Neural crest cell (in vitro differentiated cells): Measurements from ENCODE around the gene HAS3. TPM values are rescaled to one million over a fixed set of nuclear protein-coding genes. Genes with fewer than 3 reads are reported as not detected.
"Not testable (repeated sequence)": the region's sequence is repeated elsewhere in the genome, so short reads cannot be mapped to it uniquely, and the experiment has no call there.

Experiments used
- DNase-seq: peaks from one replicate; pipeline ENCODE4 v3.0.0; 2021; ENCODE audit warnings: low read depth, mixed read lengths, low spot score
- H3K27ac Mint-ChIP-seq: one replicate; pipeline ENCODE4 v1.8.0; 2021; ENCODE audit warnings: mild to moderate bottlenecking, mixed read lengths; ENCODE audit not compliant: unreplicated experiment
- H3K27me3 Mint-ChIP-seq: 2 replicates; pipeline ENCODE4 v1.8.0; 2021; ENCODE audit warnings: low read depth, mild to moderate bottlenecking, mixed read lengths
- H3K36me3 Mint-ChIP-seq: 2 replicates; pipeline ENCODE4 v1.8.0; 2021; ENCODE audit warnings: low read depth, mild to moderate bottlenecking, mixed read lengths
- H3K4me1 Mint-ChIP-seq: 2 replicates; pipeline ENCODE4 v1.8.0; 2021; ENCODE audit warnings: mixed read lengths
- H3K4me3 Mint-ChIP-seq: one replicate; pipeline ENCODE4 v1.8.0; 2021; ENCODE audit warnings: mild to moderate bottlenecking, mixed read lengths
- H3K9me3 Mint-ChIP-seq: 2 replicates; pipeline ENCODE4 v1.8.0; 2021; ENCODE audit warnings: mixed read lengths
- CTCF ChIP-seq: fragments of 200-600 bp; sonication (generic); conservative IDR thresholded peaks from 2 replicates; pipeline ENCODE4 v1.5.0; 2021; ENCODE audit warnings: antibody characterized with exemption, mild to moderate bottlenecking
- total RNA-seq: library from RNA; stranded (reverse); gene quantifications from 2 replicates; pipeline ENCODE4 v1.2.1, GENCODE V29; 2021

Gene HAS3
- total RNA-seq, 1 donor from 2014 or later = 4.2 TPM

GRCh38 chr16:69132424-69133252 lies 27.2 kb downstream of the HAS3 start, which contains the start of the genes CHTF8 and UTP4:
Gene CHTF8, minus strand, starts transcription at chr16:69132588. Its CDS starts 11,130 bp downstream, at chr16:69121458.
Gene UTP4, plus strand, starts transcription at chr16:69132649. Its CDS starts 811 bp downstream, at chr16:69133460.
- H3K36me3 Mint-ChIP-seq = peaks cover 16% of the 10 kb centered on the region
- H3K27me3 Mint-ChIP-seq = no peaks in the 10 kb centered on the region
- DNase-seq = peak; percentile 79
- peaks cover 51% of the 10 kb centered on the region for H3K4me1 Mint-ChIP-seq
- H3K4me3 Mint-ChIP-seq = peak within 1 kb of the TSS; percentile 99
- TF ChIP-seq CTCF = no peak
- no peaks in the 10 kb centered on the region for H3K9me3 Mint-ChIP-seq
- H3K27ac Mint-ChIP-seq = peak within 1 kb of the TSS; percentile 96

GRCh38 chr16:69133373-69133954 lies 28.0 kb downstream of the HAS3 start:
- peaks cover 48% of the 10 kb centered on the region for H3K4me1 Mint-ChIP-seq
- no peaks in the 10 kb centered on the region for H3K27me3 Mint-ChIP-seq
- DNase-seq = no peak
- H3K27ac Mint-ChIP-seq = no peak overlapping the region
- no peaks in the 10 kb centered on the region for H3K9me3 Mint-ChIP-seq
- no peak for TF ChIP-seq CTCF
- peak overlapping the region; percentile 97 for H3K4me3 Mint-ChIP-seq
- H3K36me3 Mint-ChIP-seq = peaks cover 18% of the 10 kb centered on the region

- Mint-ChIP-seq H3K4me1 (peaks cover 13% of the 10 kb centered on the region), H3K36me3 (peaks cover 30% of the 10 kb centered on the region), H3K9me3 (no peaks in the 10 kb centered on the region), H3K27ac (no peak overlapping the region), H3K4me3 (no peak overlapping the region), H3K27me3 (no peaks in the 10 kb centered on the region)
- no peak for DNase-seq
- TF ChIP-seq CTCF = no peak
These were observed 33.2 kb downstream of the HAS3 start for GRCh38 chr16:69138608-69139007.

- not testable (repeated sequence) for H3K4me1 Mint-ChIP-seq
These were observed 34.0 kb downstream of the HAS3 start for GRCh38 chr16:69139464-69139863.

GRCh38 chr16:69141014-69141413 lies 35.6 kb downstream of the HAS3 start:
- Mint-ChIP-seq H3K27me3 (no peaks in the 10 kb centered on the region), H3K4me1 (no peaks in the 10 kb centered on the region), H3K9me3 (no peaks in the 10 kb centered on the region), H3K4me3 (no peak overlapping the region), H3K27ac (peak overlapping the region; percentile 85), H3K36me3 (peaks cover 26% of the 10 kb centered on the region)
- DNase-seq = no peak
- TF ChIP-seq CTCF = no peak

More at GRCh38 chr16:69139464-69139863, 34.0 kb downstream of the HAS3 start:
- not testable (repeated sequence) for H3K27me3 Mint-ChIP-seq, DNase-seq, H3K27ac Mint-ChIP-seq, H3K9me3 Mint-ChIP-seq, H3K4me3 Mint-ChIP-seq
- H3K36me3 Mint-ChIP-seq = peaks cover 26% of the 10 kb centered on the region

- no peak overlapping the region for H3K4me3 Mint-ChIP-seq
- no peaks in the 10 kb centered on the region for H3K27me3 Mint-ChIP-seq
- H3K36me3 Mint-ChIP-seq = peaks cover 26% of the 10 kb centered on the region
- no peaks in the 10 kb centered on the region for H3K9me3 Mint-ChIP-seq
- no peak overlapping the region for H3K27ac Mint-ChIP-seq
- no peak for TF ChIP-seq CTCF
- H3K4me1 Mint-ChIP-seq = no peaks in the 10 kb centered on the region
- no peak for DNase-seq
These were observed 36.5 kb downstream of the HAS3 start for GRCh38 chr16:69141936-69142335.
